Upper lobe of right lung (tissue), 1 donor: ENCODE data around the gene FGFBP2. TPM values are rescaled to one million over a fixed set of nuclear protein-coding genes. Genes with fewer than 3 reads are reported as not detected.

Experiments used
- ATAC-seq: fragments of 200-7000 bp; cut with Tn5 transposase; one replicate; pipeline ENCODE4 v1.9.1; 2020; ENCODE audit warnings: mild to moderate bottlenecking, moderate library complexity
- DNase-seq: peaks from one replicate; pipeline ENCODE4 v3.0.0-alpha.2; 2020
- H3K27ac ChIP-seq: fragments of 200-600 bp; one replicate; pipeline ENCODE4 v1.8.0; 2022
- H3K27me3 ChIP-seq: fragments of 200-600 bp; one replicate; pipeline ENCODE4 v1.8.0; 2022; ENCODE audit warnings: mild to moderate bottlenecking
- H3K36me3 ChIP-seq: fragments of 200-600 bp; one replicate; pipeline ENCODE4 v1.8.0; 2022
- H3K4me1 ChIP-seq: fragments of 200-600 bp; one replicate; pipeline ENCODE4 v1.8.0; 2022
- H3K4me3 ChIP-seq: fragments of 200-600 bp; one replicate; pipeline ENCODE4 v1.8.0; 2022; ENCODE audit warnings: mild to moderate bottlenecking
- H3K9me3 ChIP-seq: fragments of 200-600 bp; one replicate; pipeline ENCODE4 v1.8.0; 2022
- CTCF ChIP-seq: fragments of 200-600 bp; IDR thresholded peaks from one replicate; pipeline ENCODE4 v1.8.0; 2022; ENCODE audit warnings: antibody characterized with exemption
- intact Hi-C: fragments of 100-400 bp; cut with DNase I; formaldehyde crosslinking; loops from one replicate; pipeline ENCODE4 v1.11.0; 2022
- total RNA-seq: library from RNA; stranded (reverse); fragmentation: NEBNext Ultra II Directional; extraction: Animal tissue kit (Norgen Biotek cat#: 25700); gene quantifications from one replicate; pipeline ENCODE4 v1.2.1, GENCODE V29; 2021
- donor health status: DM: no; HTN: yes; CAD: no; lungs with severe emphysema.

Gene FGFBP2
- total RNA-seq, 1 donor from 2014 or later: 5.6 TPM

GRCh38 chr4:15928883-15929282 lies 34.1 kb downstream of the FGFBP2 start:
- no peak for TF ChIP-seq CTCF
- intact Hi-C loops: no loop called here
- ATAC-seq: no peak

GRCh38 chr4:15926486-15926885 lies 36.5 kb downstream of the FGFBP2 start:
- Histone ChIP-seq H3K4me3 (no peak overlapping the region), H3K9me3 (no peaks in the 10 kb centered on the region), H3K36me3 (no peaks in the 10 kb centered on the region), H3K27me3 (no peaks in the 10 kb centered on the region), H3K27ac (no peak overlapping the region), H3K4me1 (no peaks in the 10 kb centered on the region)
- DNase-seq: no peak
- no peak for ATAC-seq
- intact Hi-C loops: no loop called here
- TF ChIP-seq CTCF: no peak

More at GRCh38 chr4:15928883-15929282, 34.1 kb downstream of the FGFBP2 start:
- DNase-seq: no peak
- Histone ChIP-seq H3K36me3 (no peaks in the 10 kb centered on the region), H3K27ac (no peak overlapping the region), H3K4me1 (no peaks in the 10 kb centered on the region), H3K27me3 (no peaks in the 10 kb centered on the region), H3K4me3 (no peak overlapping the region), H3K9me3 (no peaks in the 10 kb centered on the region)

GRCh38 chr4:15925830-15926229 lies 37.1 kb downstream of the FGFBP2 start:
- Histone ChIP-seq H3K4me3 (no peak overlapping the region), H3K27ac (no peak overlapping the region), H3K36me3 (no peaks in the 10 kb centered on the region), H3K9me3 (no peaks in the 10 kb centered on the region), H3K27me3 (no peaks in the 10 kb centered on the region), H3K4me1 (no peaks in the 10 kb centered on the region)
- no peak for DNase-seq
- no peak for ATAC-seq
- intact Hi-C loops: no loop called here
- TF ChIP-seq CTCF: no peak

GRCh38 chr4:15921592-15921932 lies 41.4 kb downstream of the FGFBP2 start:
- no peaks in the 10 kb centered on the region for H3K36me3 ChIP-seq
- no peak overlapping the region for H3K27ac ChIP-seq
- no peak for ATAC-seq
- DNase-seq: no peak
- H3K9me3 ChIP-seq: no peaks in the 10 kb centered on the region
- H3K4me3 ChIP-seq: no peak overlapping the region
- H3K4me1 ChIP-seq: no peaks in the 10 kb centered on the region
- TF ChIP-seq CTCF: no peak
- intact Hi-C loops: no loop called here
- no peaks in the 10 kb centered on the region for H3K27me3 ChIP-seq

- no peaks in the 10 kb centered on the region for H3K9me3 ChIP-seq
- TF ChIP-seq CTCF: no peak
- H3K27ac ChIP-seq: no peak overlapping the region
- no peaks in the 10 kb centered on the region for H3K4me1 ChIP-seq
- intact Hi-C loops: no loop called here
- H3K27me3 ChIP-seq: no peaks in the 10 kb centered on the region
- DNase-seq (peak; percentile 68), ATAC-seq (peak; percentile 57)
- H3K4me3 ChIP-seq: no peak overlapping the region
- H3K36me3 ChIP-seq: no peaks in the 10 kb centered on the region
Observed at GRCh38 chr4:15920723-15921591, 42.0 kb downstream of the FGFBP2 start.
